ENCODE measurements around the gene ERP27.

DNA sequence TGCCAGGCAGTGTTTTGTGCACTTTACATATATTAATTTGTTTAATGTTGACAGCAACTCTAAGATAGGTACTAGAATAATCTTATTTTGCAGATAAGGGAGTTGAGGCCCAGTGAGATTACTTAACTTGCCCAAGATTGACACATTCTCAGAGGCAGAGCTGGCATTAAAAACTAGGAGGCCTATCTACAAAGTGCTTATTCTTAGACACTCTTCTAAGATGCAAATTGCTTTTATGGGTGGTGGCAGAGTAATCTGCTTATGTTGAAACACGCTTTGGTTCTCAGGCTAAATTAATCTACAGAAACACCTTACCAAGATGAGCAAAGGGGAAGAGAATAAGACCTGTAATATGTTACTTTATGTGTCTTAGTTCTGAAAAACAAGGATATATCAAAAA, 59.8 kb downstream of the ERP27 start:
- TF ChIP-seq CTCF (IDR thresholded peaks at IDR 0.05; ENCODE audit: poor library complexity) (no peak), EZH2phosphoT487 (IDR thresholded peaks at IDR 0.05; ENCODE audit: low read depth, severe bottlenecking, unreplicated experiment) (no peak), EZH2 (IDR thresholded peaks at IDR 0.05; ENCODE audit: borderline replicate concordance) (no peak)

Measured in hepatocyte (in vitro differentiated cells).